Measurements from ENCODE around the gene PIGW.

- no peak for TF ChIP-seq CTCF (IDR thresholded peaks at IDR 0.05)
- no peak for TF ChIP-seq ZFX (IDR thresholded peaks at IDR 0.05; ENCODE audit: borderline replicate concordance)
These were observed 25.4 kb upstream of the PIGW start for GRCh38 chr17:36509272-36509985.

Data from 22Rv1 (cell line).